ENCODE measurements around the gene SYN1.

The SYN1 gene

GRCh38 chrX:47571215-47571614 lies 48.4 kb downstream of the SYN1 start:
- no peak for DNase-seq

- no peak for DNase-seq
Observed at GRCh38 chrX:47570794-47571193, 48.9 kb downstream of the SYN1 start.

- DNase-seq, result peak in 1 of 2 experiments; percentile 9
Observed at GRCh38 chrX:47568656-47569295, 50.9 kb downstream of the SYN1 start.

- DNase-seq, result no peak
Observed at GRCh38 chrX:47566841-47567240, 52.8 kb downstream of the SYN1 start.

GRCh38 chrX:47564438-47565085 lies 55.1 kb downstream of the SYN1 start:
- DNase-seq, result no peak

GRCh38 chrX:47563801-47564315 lies 55.8 kb downstream of the SYN1 start:
- no peak for DNase-seq

- no peak for DNase-seq
Observed at GRCh38 chrX:47562615-47563243, 56.9 kb downstream of the SYN1 start.

GRCh38 chrX:47561659-47562151 lies 58.0 kb downstream of the SYN1 start:
- no peak for DNase-seq

GRCh38 chrX:47560934-47561658 lies 58.6 kb downstream of the SYN1 start, which contains the start of gene ARAF:
ARAF (plus strand) TSS chrX:47561205; CDS start chrX:47562968, 1,763 bp downstream.
- peak; percentile 84 to 97 for DNase-seq

- DNase-seq, result no peak
Observed at GRCh38 chrX:47560179-47560933, 59.3 kb downstream of the SYN1 start.

GRCh38 chrX:47558436-47558835 lies 61.2 kb downstream of the SYN1 start:
- DNase-seq, result no peak

- peak; percentile 64 to 85 for DNase-seq
Observed at GRCh38 chrX:47556045-47556623, 63.5 kb downstream of the SYN1 start.

- no peak for DNase-seq
Observed at GRCh38 chrX:47543496-47543895, 76.2 kb downstream of the SYN1 start.

- no peak for DNase-seq
Observed at GRCh38 chrX:47540754-47541538, 78.7 kb downstream of the SYN1 start.

- no peak for DNase-seq
Observed at GRCh38 chrX:47539860-47540259, 79.8 kb downstream of the SYN1 start.

GRCh38 chrX:47530049-47530448 lies 89.6 kb downstream of the SYN1 start:
- DNase-seq, result no peak

- no peak for DNase-seq
Observed at GRCh38 chrX:47529548-47529947, 90.1 kb downstream of the SYN1 start.

GRCh38 chrX:47523713-47524166 lies 95.9 kb downstream of the SYN1 start:
- no peak for DNase-seq

- DNase-seq, result peak; percentile 67 to 78
Observed at GRCh38 chrX:47523297-47523696, 96.4 kb downstream of the SYN1 start.

Data from stimulated activated CD4-positive, alpha-beta T cell treated with anti-CD3 and anti-CD28 coated beads, Interleukin-4, amount 100 ng/mL, for 4 hours (primary cell).